D721Med (cell line): ENCODE measurements around the gene MAPRE2.
"Not testable (repeated sequence)": the region's sequence is repeated elsewhere in the genome, so short reads cannot be mapped to it uniquely, and the experiment has no call there.

ENCODE experiments used
- DNase-seq: peaks from one replicate; pipeline ENCODE4 v3.0.0; 2011; ENCODE audit warnings: low spot score; ENCODE audit not compliant: insufficient read length
- FAIRE-seq: peaks from 2 replicates; lab custom pipeline; 2011; peaks lifted over from hg19 to GRCh38; lab: Jason Lieb, UNC
- TF ChIP-seq, protein P1 (sequence below): IDR thresholded peaks from 2 replicates; pipeline ENCODE4 v1.5.1; 2012; ENCODE audit warnings: mild to moderate bottlenecking, control low read depth; ENCODE audit not compliant: insufficient read depth; ENCODE audit errors: missing control alignments

MAPRE2 gene

DNA sequence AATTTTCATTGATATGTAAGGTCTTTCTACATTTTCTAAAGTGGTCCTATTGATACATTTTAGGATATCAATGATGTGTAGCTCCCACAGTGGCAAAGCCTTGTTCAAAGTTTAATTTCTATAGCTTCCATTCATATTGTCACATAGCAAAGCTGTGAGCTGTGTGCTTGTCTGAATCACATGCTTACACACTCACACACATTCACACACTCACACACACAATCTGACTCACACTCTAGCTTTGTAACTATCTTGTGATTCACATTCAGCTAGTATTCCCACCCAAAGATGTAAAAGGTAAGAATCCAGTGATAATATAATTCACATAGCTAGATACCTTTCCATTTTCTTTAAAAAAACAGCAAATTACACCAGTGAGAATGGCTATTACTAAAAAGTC, 58.7 kb downstream of the MAPRE2 start:
- TF ChIP-seq, protein P1, sequence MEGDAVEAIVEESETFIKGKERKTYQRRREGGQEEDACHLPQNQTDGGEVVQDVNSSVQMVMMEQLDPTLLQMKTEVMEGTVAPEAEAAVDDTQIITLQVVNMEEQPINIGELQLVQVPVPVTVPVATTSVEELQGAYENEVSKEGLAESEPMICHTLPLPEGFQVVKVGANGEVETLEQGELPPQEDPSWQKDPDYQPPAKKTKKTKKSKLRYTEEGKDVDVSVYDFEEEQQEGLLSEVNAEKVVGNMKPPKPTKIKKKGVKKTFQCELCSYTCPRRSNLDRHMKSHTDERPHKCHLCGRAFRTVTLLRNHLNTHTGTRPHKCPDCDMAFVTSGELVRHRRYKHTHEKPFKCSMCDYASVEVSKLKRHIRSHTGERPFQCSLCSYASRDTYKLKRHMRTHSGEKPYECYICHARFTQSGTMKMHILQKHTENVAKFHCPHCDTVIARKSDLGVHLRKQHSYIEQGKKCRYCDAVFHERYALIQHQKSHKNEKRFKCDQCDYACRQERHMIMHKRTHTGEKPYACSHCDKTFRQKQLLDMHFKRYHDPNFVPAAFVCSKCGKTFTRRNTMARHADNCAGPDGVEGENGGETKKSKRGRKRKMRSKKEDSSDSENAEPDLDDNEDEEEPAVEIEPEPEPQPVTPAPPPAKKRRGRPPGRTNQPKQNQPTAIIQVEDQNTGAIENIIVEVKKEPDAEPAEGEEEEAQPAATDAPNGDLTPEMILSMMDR = no peak
- peak; percentile 76 for FAIRE-seq
- no peak for DNase-seq

DNA sequence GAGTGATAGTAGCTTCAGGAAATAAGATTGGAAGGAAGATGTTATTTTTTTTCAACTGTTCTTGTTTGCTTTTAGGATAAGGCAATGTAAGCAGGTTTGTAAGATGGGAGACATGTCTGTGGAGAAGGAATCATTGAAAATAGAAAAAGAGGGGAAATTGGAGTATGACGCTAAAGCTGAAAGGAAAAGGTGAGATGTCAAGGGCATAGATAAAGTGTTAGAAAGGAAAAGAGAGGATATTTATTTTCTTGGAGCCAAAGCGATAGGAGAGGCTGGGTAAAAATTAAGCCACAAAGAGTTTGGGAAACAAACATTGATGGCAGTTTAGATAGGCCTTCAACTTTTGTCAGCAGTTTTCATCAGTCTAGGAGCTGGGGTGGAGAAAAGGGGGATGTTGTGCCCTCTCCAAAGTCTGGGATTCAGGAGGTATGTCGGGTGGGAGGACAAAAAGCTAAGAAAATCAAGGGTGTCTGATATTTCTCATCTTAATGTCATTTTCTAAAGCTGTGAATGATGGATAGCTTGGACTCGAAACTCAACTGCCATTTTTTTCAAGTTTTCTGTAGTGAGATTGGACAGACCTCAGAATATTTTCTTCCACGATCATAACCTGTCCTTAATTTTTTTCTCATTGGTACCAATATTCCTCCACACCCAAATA, 63.3 kb downstream of the MAPRE2 start:
- TF ChIP-seq, protein P1 = no peak
- FAIRE-seq (peak; percentile 83), DNase-seq (no peak)

DNA sequence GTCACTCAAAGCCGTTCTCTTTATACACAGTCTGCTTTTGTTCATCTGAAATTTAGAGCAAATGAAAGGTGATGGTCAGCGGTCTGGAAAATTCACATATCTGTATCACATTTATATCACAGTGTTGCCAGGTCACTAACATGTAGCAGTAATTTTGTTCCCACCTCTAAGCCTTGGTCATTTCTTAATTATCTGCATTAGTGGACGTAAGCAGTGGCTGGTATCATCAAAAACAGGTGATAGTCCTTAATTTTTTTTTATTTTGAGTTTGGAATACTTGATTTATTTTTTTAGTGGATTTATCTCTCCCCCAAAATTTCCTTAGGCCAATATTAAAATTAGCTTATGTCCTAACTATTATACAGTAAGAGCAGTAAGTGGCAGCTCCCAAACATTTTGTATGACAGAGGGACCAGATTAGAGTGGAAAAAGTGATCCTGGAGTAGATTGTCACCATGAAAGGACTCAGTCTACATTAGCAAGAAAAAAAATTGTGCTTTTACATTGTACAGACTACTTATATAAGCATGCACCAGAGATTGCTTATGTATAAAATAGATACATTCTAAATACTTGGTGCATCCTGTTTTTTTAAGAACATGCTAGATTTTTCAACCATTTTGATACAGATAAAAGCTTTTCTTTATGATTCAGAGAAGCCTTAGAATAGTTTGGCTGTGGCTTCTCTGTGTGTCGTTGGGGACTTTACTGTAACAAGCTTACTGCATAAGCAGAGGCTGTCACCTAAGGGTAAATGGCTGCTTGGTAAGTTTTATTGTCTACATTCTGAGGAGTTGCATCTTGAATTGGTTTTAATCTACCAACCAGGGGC, 65.0 kb downstream of the MAPRE2 start:
- DNase-seq = no peak
- TF ChIP-seq, protein P1 = no peak
- no peak for FAIRE-seq

DNA sequence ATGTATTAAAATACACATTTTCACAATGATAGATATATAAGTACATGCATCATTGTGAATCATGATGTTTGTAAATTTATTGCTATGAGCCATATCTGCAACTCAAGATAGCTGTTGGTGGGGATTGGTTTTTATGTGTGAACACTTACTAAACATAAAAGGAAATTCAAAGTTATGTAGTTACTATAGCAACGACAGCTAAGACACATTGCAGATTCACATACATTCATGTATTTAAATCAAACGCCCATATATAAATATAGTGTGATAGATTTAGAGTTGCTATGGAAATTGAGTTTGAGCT, 65.6 kb downstream of the MAPRE2 start:
- no peak for DNase-seq
- peak; percentile 88 for FAIRE-seq
- TF ChIP-seq, protein P1 = no peak

DNA sequence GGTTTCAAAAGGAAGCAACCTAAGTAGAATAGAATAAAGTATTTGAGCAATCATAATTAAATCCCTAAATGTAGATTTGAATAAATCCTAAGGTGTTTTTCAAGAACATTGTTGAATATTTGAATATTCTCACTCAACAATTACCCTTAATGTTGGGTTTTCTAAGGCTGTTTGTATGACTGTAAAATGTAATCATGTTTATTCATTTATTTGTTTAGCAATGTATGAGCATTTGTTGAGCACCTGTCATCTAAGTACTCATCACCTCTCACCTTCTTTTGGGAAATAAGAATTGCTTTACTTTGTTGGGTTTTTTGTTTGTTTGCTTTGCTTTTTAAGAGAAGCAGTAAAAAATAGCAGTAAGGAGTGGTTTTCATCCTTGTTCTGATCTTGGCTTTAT, 66.0 kb downstream of the MAPRE2 start:
- FAIRE-seq = peak; percentile 60
- DNase-seq = no peak
- TF ChIP-seq, protein P1 = no peak

DNA sequence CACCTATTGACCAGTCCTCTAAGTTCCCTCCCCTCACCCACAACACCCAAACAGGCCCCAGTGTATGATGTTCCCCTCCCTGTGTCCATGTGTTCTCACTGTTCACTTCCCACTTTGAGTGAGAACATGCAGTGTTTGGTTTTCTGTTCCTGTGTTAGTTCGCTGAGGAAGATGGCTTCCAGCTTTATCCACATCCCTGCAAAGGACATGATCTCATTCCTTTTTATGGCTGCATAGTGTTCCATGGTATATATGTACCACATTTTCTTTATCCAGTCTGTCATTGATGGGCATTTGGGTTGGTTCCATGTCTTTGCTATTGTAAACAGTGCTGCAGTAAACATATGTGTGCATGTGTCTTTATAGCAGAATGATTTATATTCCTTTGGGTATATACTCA, 66.9 kb downstream of the MAPRE2 start:
- DNase-seq, FAIRE-seq: not testable (repeated sequence)

DNA sequence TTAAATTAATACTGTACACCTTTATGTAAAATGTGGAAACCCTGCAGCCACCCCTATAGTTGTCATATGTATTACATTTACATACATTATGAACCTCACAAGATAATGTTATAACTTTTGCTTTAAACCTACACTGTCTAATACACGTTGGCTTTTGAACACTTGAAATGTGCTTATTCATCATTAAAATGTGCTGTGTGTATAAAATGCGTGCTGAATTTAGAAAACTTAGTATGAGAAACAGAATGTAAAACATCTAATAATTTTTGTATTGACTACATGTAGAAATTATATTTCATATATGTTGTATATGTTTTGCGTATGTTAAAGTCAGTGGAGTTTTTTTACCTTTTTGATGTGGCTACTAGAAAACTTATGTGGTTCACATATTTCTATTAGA, 68.8 kb downstream of the MAPRE2 start:
- FAIRE-seq (peak; percentile 51), DNase-seq (no peak)
- TF ChIP-seq, protein P1 = no peak
